ENCODE data around the gene PPM1L.

Gene PPM1L

DNA sequence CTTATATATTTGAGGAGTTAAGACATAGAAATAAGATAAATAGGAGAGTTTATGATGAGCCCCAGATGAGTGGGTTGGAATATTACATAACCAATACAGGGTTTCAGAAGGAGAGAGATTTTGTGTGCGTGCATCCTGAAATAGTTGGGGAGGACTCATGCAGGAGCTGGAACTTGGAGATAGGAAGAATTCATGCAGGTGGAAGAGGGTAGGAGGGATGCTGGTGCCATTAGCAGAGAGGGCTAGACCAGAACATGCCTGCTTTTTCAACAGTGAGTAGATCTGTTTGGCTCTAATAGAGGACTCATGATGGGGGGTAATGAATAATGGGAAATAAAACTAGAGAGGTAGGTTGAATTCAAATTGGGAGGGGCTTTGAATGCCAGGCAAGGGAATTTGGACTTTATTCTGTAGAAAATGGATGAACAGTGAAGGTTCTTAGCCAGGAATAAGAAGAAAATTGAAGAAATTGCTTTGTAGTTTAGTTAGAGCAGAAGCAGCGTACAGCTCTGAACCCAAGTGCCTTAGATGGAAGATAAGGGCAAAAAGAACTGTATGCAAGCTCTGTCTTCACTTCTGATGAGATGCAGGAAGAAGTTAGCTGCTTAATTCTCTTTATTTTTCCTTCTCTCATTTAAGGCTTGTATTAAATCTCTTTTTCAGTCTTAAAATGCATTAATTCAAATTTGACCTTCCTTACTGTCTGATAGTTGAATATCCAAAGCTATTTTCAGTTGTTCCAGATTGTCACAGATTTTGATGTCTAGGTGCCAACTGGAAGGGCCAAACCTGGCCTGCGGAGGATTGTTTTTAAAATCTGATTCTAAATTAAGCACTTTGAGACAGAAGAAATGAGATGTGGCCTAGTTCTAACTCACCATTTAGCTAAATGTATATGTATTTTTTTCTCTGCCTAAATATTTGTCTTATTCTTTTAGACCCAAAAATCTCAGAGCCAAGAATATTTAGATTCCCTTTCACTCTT, 86.3 kb downstream of the PPM1L start:
- Histone ChIP-seq H4K20me1 (no peaks in the 10 kb centered on the region; a peak in 1 of 22 replicates), H3K36me3 (no peaks in the 10 kb centered on the region), H3K27me3 (no peaks in the 10 kb centered on the region), H3K9ac (no peak overlapping the region), H3K4me2 (no peak overlapping the region), H3K4me1 (peaks cover 4 to 19% (median 9%) of the 10 kb centered on the region in 10 experiments; a peak in 17 of 20 replicates), H3K9me3 (replicated peaks in 1 of 11) (peaks cover 0 to 8% (median 4%) of the 10 kb centered on the region in 11 experiments; a peak in 7 of 22 replicates), H3K27ac (no peak overlapping the region), H3K4me3 (no peak overlapping the region)
- no peak for TF ChIP-seq Cebpa-rat (IDR thresholded peaks at IDR 0.05)

DNA sequence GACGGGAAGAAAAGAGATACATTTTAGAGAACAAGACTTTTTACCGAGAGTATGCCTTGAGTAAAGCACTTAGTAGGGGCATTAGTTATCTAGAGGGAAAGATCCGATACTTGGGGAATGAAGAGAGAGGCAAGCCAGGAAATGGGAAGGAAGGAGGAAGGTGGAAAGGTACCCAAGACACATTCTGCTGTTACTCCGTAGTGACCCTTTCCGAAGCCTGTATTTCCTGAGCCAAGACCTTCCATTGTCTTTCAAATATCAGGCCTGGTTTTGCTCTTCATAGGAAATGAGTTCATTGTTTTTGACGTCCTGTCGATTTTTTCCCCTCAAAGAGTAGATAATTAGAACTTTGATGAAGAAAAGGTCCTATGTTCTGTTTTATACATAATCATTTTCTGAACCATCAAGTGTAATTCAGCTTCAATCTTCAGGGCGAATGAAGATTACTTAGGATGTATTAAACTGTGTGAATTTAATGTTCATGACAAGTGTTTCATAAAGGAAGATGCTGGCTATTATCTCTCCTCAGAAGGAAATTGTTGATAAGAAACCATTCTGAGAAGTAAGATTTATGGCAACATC, 95.7 kb downstream of the PPM1L start:
- no peak for TF ChIP-seq Cebpa-rat (IDR thresholded peaks at IDR 0.05)
- H3K4me2 ChIP-seq: no peak overlapping the region
- H3K27ac ChIP-seq: no peak overlapping the region
- peaks cover 0 to 5% (median 3%) of the 10 kb centered on the region in 10 experiments; a peak in 5 of 20 replicates for H3K4me1 ChIP-seq
- no peaks in the 10 kb centered on the region for H4K20me1 ChIP-seq
- H3K9ac ChIP-seq: no peak overlapping the region
- H3K27me3 ChIP-seq: no peaks in the 10 kb centered on the region
- no peak overlapping the region for H3K4me3 ChIP-seq
- H3K36me3 ChIP-seq: no peaks in the 10 kb centered on the region; a peak in 1 of 22 replicates
- H3K9me3 ChIP-seq (replicated peaks in 1 of 11): peaks cover 4 to 20% (median 11%) of the 10 kb centered on the region in 11 experiments; a peak in 14 of 22 replicates

DNA sequence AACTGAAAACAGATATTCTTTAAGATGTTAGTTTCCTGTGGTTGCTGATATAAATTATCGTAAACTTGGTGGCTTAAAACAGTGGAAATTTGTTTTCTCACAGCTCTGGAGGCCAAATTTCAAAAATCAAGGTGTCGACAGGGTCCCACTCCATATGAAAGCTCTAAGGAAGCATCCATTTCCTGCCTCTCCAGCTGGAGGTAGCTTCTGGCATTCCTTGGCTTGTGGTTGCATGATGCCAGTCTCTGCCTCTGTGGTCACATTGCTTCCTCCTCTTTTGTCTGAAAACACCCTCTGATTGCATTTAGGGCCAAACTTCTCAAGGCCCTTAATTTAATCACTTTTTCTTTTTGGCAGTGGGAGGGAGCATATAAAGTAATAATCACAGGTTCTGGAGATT, 96.8 kb downstream of the PPM1L start:
- no peak for TF ChIP-seq Cebpa-rat (IDR thresholded peaks at IDR 0.05)
- no peaks in the 10 kb centered on the region for H3K27me3 ChIP-seq
- H3K9me3 ChIP-seq (replicated peaks in 1 of 11): peaks cover 4 to 20% (median 11%) of the 10 kb centered on the region in 11 experiments; a peak in 14 of 22 replicates
- H3K27ac ChIP-seq: no peak overlapping the region
- peaks cover 0 to 5% (median 3%) of the 10 kb centered on the region in 10 experiments; a peak in 5 of 20 replicates for H3K4me1 ChIP-seq
- no peaks in the 10 kb centered on the region for H4K20me1 ChIP-seq
- H3K36me3 ChIP-seq: no peaks in the 10 kb centered on the region; a peak in 1 of 22 replicates
- H3K9ac ChIP-seq: no peak overlapping the region
- H3K4me2 ChIP-seq: peak overlapping the region in 1 of 11 experiments; percentile 32; a peak in 1 of 22 replicates
- no peak overlapping the region for H3K4me3 ChIP-seq

DNA sequence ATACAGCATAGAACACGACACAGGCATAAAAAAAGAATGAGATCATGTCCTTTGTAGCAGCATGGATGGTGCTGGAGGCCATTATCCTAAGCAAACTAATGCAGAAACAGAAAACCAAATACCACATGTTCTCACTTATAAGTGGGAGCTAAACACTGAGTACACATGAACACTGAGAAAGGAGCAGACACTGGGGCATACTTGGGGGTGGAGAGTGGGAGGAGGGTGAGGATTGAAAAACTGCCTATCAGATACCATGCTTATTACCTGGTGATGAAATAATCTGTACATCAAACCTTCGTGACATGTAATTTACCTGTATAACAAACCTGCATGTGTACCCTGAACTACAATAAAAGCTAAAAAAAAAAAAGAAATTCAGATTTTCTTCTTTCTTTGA, 100.4 kb downstream of the PPM1L start:
- no peak overlapping the region for H3K27ac ChIP-seq
- no peaks in the 10 kb centered on the region for H3K27me3 ChIP-seq
- no peaks in the 10 kb centered on the region; a peak in 1 of 22 replicates for H3K36me3 ChIP-seq
- H3K9me3 ChIP-seq (replicated peaks in 1 of 11): peaks cover 0 to 20% (median 8%) of the 10 kb centered on the region in 11 experiments; a peak in 12 of 22 replicates
- no peaks in the 10 kb centered on the region; a peak in 1 of 22 replicates for H4K20me1 ChIP-seq
- H3K4me2 ChIP-seq: no peak overlapping the region
- TF ChIP-seq Cebpa-rat (IDR thresholded peaks at IDR 0.05): no peak
- no peak overlapping the region for H3K9ac ChIP-seq
- H3K4me3 ChIP-seq: no peak overlapping the region
- peaks cover 0 to 5% (median 3%) of the 10 kb centered on the region in 10 experiments; a peak in 5 of 20 replicates for H3K4me1 ChIP-seq

DNA sequence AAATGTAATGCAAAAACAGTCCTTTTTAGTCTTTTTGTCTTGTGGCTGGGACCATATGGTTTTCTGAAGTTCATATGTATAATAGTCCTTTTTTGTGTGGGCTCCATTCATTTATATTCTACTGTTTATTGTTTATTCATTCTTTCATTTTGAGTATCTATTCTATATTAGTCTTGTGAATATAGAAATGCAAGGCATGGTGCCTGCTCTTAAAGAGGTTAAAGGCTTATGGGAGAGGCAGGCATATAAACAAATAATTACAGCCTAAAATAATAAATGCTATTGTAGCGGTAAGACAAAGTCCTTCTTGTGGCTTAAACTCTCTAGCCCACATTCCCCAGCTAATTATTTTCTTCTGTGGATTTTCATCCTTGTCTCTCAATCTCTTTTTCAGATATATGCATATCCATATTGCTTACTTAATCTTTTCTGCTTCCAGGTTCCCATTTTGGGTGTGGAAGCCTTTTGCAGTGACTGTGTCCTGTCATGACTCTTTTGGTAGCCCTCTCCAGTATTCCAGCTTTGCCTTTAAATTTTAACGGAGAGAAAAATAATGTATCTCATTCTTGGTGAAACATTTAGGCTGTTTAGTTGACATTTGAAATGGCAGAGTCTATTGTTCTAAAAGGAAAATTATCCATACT, 101.6 kb downstream of the PPM1L start:
- Histone ChIP-seq H3K27me3 (no peaks in the 10 kb centered on the region), H3K4me2 (no peak overlapping the region), H3K27ac (no peak overlapping the region), H3K4me1 (peaks cover 0 to 7% (median 3%) of the 10 kb centered on the region in 10 experiments; a peak in 5 of 20 replicates), H4K20me1 (no peaks in the 10 kb centered on the region; a peak in 1 of 22 replicates), H3K9ac (no peak overlapping the region), H3K9me3 (replicated peaks in 1 of 11) (peaks cover 0 to 15% (median 8%) of the 10 kb centered on the region in 11 experiments; a peak in 11 of 22 replicates), H3K36me3 (no peaks in the 10 kb centered on the region; a peak in 1 of 22 replicates), H3K4me3 (no peak overlapping the region)
- no peak for TF ChIP-seq Cebpa-rat (IDR thresholded peaks at IDR 0.05)

DNA sequence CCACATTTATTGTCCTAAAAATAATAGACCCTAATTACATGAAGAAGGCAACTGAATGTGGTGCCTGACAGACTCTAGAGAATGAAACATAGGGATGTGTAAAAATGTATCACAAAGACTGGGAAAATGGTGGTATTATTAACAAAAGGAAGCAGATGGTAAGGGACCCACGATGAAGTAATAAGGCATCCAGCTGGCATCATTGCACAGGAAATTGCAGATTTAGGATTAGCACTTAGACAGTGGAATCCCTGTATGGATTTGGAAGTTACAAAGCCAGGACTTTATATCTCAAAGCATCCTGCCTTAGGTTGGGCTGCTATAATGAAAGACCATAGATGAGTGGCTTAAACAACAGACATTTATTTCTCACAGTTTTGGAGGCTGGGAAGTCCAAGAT, 104.3 kb downstream of the PPM1L start:
- no peaks in the 10 kb centered on the region for H3K36me3 ChIP-seq
- H3K4me1 ChIP-seq: 0 out of 20 replicates have a peak, but pooled peaks cover 0 to 4% (median 0%) of the 10 kb centered on the region in 10 experiments
- no peaks in the 10 kb centered on the region; a peak in 1 of 22 replicates for H4K20me1 ChIP-seq
- no peak overlapping the region for H3K27ac ChIP-seq
- H3K27me3 ChIP-seq: no peaks in the 10 kb centered on the region
- no peak overlapping the region for H3K4me3 ChIP-seq
- H3K4me2 ChIP-seq: no peak overlapping the region
- TF ChIP-seq Cebpa-rat (IDR thresholded peaks at IDR 0.05): no peak
- H3K9me3 ChIP-seq (replicated peaks in 1 of 11): no peaks in the 10 kb centered on the region
- H3K9ac ChIP-seq: no peak overlapping the region

DNA sequence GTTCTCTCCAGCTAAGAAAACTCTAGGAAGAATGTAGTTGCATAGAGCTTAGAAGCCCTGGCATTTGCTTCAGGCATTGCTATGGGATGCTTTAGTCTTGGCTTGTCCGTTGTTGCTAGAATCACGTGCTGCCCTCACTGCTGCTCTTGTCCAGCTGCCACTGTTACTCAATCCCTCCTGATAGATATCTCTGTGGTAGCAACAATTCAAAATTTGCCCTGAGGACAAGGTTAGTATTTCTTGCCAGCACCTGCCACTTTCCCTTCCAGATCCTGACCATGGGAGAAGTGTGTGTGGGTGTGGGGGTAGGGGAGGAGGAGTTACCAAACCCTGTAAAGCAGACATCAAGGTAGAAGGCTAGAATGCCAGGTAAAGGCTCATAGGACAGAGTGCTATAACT, 113.8 kb downstream of the PPM1L start:
- no peaks in the 10 kb centered on the region for H3K27me3 ChIP-seq
- H3K4me1 ChIP-seq: no peaks in the 10 kb centered on the region
- H3K9me3 ChIP-seq (replicated peaks in 1 of 11): no peaks in the 10 kb centered on the region
- no peak overlapping the region for H3K4me3 ChIP-seq
- no peak for TF ChIP-seq Cebpa-rat (IDR thresholded peaks at IDR 0.05)
- H3K27ac ChIP-seq: no peak overlapping the region
- H4K20me1 ChIP-seq: no peaks in the 10 kb centered on the region; a peak in 1 of 22 replicates
- no peaks in the 10 kb centered on the region for H3K36me3 ChIP-seq
- H3K9ac ChIP-seq: no peak overlapping the region
- H3K4me2 ChIP-seq: no peak overlapping the region

DNA sequence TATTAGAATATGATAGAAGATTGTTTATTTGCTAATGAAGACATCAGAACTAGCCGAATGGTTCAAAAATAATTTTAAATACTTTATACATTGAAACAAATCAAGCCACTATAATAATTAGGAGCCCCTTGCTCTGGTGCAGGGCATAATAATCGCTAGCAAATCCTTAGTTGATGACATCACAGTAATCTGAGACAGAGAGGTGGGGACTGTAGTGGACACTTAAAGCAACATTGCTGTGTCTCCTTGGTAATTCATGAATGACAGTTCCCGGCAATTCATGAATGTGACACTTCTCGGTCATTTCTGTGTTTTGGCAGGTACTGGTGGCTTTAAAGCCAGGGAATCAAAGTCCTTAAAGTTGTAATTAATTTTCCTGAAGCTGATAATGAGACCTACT, 114.3 kb downstream of the PPM1L start:
- Histone ChIP-seq H3K36me3 (no peaks in the 10 kb centered on the region), H4K20me1 (no peaks in the 10 kb centered on the region; a peak in 1 of 22 replicates), H3K27me3 (no peaks in the 10 kb centered on the region), H3K9me3 (replicated peaks in 1 of 11) (no peaks in the 10 kb centered on the region), H3K4me2 (no peak overlapping the region), H3K9ac (no peak overlapping the region), H3K4me3 (no peak overlapping the region), H3K4me1 (no peaks in the 10 kb centered on the region), H3K27ac (no peak overlapping the region)
- no peak for TF ChIP-seq Cebpa-rat (IDR thresholded peaks at IDR 0.05)

DNA sequence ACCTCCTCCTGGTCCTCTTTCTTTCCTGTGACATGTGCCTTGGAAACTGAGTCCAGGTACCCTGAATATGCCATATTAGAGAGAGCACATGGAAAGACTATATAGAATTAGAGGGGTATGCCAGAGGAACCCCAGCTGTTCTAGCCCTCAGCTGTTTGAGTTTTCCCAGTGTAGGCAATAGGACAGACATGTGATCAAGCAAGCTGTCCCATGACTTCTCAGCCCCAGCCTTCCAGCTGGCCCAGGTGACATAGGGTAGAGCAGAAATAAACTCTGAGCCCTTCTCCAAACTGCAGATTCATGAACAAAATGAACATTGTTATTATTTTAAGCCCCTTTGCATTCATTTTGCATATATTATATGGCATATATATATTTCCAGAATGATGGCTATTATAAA, 118.7 kb downstream of the PPM1L start:
- H3K4me1 ChIP-seq: no peaks in the 10 kb centered on the region; a peak in 1 of 20 replicates
- H3K27me3 ChIP-seq: no peaks in the 10 kb centered on the region
- no peaks in the 10 kb centered on the region; a peak in 1 of 22 replicates for H4K20me1 ChIP-seq
- no peak for TF ChIP-seq Cebpa-rat (IDR thresholded peaks at IDR 0.05)
- no peak overlapping the region for H3K27ac ChIP-seq
- no peak overlapping the region for H3K9ac ChIP-seq
- H3K4me2 ChIP-seq: no peak overlapping the region
- H3K4me3 ChIP-seq: no peak overlapping the region
- no peaks in the 10 kb centered on the region for H3K36me3 ChIP-seq
- H3K9me3 ChIP-seq (replicated peaks in 1 of 11): peaks cover 0 to 14% (median 10%) of the 10 kb centered on the region in 11 experiments; a peak in 16 of 22 replicates
